Nephron (organoid): ENCODE results near the gene CHD9.
"Not testable (repeated sequence)": the region's sequence is repeated elsewhere in the genome, so short reads cannot be mapped to it uniquely, and the experiment has no call there.

ENCODE experiments used
- H3K27ac Mint-ChIP-seq, 3 experiments: 2 replicates each; pipeline ENCODE4 v1.8.0; 2020; ENCODE audit warnings: mixed read lengths in 3 of 3, mild to moderate bottlenecking in 2 of 3, moderate library complexity in 1 of 3
- H3K27me3 Mint-ChIP-seq: 2 replicates; pipeline ENCODE4 v1.8.0; 2021; ENCODE audit warnings: low read depth, mild to moderate bottlenecking, moderate library complexity, mixed read lengths
- H3K36me3 Mint-ChIP-seq: 2 replicates; pipeline ENCODE4 v1.8.0; 2020; ENCODE audit warnings: low read depth, mixed read lengths
- H3K4me1 Mint-ChIP-seq: 2 replicates; pipeline ENCODE4 v1.8.0; 2020; ENCODE audit warnings: mixed read lengths
- H3K4me3 Mint-ChIP-seq, 3 experiments: 2 replicates each; pipeline ENCODE4 v1.8.0; 2020; ENCODE audit warnings: mild to moderate bottlenecking in 3 of 3, mixed read lengths in 3 of 3, moderate library complexity in 2 of 3
- H3K9me3 Mint-ChIP-seq: 2 replicates; pipeline ENCODE4 v1.8.0; 2020; ENCODE audit warnings: mixed read lengths
- TF ChIP-seq, protein P1 (sequence below), 3 experiments: fragments of 200-600 bp; sonication (generic); IDR thresholded peaks; one replicate each; pipeline ENCODE4 v1.5.0; 2021; ENCODE audit warnings: antibody characterized with exemption in 3 of 3; ENCODE audit not compliant: unreplicated experiment in 3 of 3

The CHD9 gene

DNA sequence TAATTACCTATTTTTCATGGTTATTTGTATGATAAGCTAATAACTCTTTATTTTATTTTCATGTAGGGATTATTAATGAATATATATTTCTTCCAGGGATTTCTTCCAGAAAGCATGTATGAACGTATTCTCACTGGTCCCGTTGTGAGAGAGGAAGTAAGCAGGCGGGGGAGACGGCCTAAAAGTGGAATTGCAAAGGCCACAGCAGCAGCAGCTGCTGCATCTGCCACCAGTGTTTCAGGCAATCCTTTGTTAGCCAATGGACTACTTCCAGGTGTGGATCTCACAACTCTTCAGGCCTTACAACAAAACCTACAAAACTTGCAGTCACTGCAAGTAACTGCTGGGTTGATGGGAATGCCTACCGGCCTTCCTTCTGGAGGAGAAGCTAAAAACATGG lies 269.1 kb downstream of the CHD9 start:
- no peak overlapping the region for H3K27ac Mint-ChIP-seq
- TF ChIP-seq, protein P1, sequence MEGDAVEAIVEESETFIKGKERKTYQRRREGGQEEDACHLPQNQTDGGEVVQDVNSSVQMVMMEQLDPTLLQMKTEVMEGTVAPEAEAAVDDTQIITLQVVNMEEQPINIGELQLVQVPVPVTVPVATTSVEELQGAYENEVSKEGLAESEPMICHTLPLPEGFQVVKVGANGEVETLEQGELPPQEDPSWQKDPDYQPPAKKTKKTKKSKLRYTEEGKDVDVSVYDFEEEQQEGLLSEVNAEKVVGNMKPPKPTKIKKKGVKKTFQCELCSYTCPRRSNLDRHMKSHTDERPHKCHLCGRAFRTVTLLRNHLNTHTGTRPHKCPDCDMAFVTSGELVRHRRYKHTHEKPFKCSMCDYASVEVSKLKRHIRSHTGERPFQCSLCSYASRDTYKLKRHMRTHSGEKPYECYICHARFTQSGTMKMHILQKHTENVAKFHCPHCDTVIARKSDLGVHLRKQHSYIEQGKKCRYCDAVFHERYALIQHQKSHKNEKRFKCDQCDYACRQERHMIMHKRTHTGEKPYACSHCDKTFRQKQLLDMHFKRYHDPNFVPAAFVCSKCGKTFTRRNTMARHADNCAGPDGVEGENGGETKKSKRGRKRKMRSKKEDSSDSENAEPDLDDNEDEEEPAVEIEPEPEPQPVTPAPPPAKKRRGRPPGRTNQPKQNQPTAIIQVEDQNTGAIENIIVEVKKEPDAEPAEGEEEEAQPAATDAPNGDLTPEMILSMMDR (IDR thresholded peaks at IDR 0.05; ENCODE audit: unreplicated experiment in 3 of 3), result no peak
- no peak overlapping the region for H3K4me3 Mint-ChIP-seq
- H3K36me3 Mint-ChIP-seq, result peaks cover 58% of the 10 kb centered on the region
- H3K27me3 Mint-ChIP-seq, result no peaks in the 10 kb centered on the region
- H3K9me3 Mint-ChIP-seq, result peaks cover 2% of the 10 kb centered on the region
- H3K4me1 Mint-ChIP-seq, result no peaks in the 10 kb centered on the region

DNA sequence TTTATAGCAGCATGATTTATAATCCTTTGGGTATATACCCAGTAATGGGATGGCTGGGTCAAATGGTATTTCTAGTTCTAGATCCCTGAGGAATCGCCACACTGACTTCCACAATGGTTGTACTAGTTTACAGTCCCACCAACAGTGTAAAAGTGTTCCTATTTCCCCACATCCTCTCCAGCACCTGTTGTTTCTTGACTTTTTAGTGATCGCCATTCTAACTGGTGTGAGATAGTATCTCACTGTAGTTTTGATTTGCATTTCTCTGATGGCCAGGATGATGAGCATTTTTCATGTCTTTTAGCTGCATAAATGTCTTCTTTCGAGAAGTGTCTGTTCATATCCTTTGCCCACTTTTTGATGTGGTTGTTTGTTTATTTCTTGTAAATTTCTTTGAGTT lies 276.2 kb downstream of the CHD9 start:
- not testable (repeated sequence) for H3K4me1 Mint-ChIP-seq, H3K4me3 Mint-ChIP-seq, H3K27ac Mint-ChIP-seq, H3K27me3 Mint-ChIP-seq
- H3K9me3 Mint-ChIP-seq, result peaks cover 12% of the 10 kb centered on the region
- peaks cover 16% of the 10 kb centered on the region for H3K36me3 Mint-ChIP-seq

GRCh38 chr16:53334581-53334980 lies 279.8 kb downstream of the CHD9 start:
- Mint-ChIP-seq H3K27ac (no peak overlapping the region), H3K36me3 (no peaks in the 10 kb centered on the region), H3K4me1 (no peaks in the 10 kb centered on the region), H3K9me3 (peaks cover 10% of the 10 kb centered on the region), H3K27me3 (peaks cover 5% of the 10 kb centered on the region), H3K4me3 (no peak overlapping the region)
- TF ChIP-seq, protein P1 (IDR thresholded peaks at IDR 0.05; ENCODE audit: unreplicated experiment in 3 of 3), result no peak

DNA sequence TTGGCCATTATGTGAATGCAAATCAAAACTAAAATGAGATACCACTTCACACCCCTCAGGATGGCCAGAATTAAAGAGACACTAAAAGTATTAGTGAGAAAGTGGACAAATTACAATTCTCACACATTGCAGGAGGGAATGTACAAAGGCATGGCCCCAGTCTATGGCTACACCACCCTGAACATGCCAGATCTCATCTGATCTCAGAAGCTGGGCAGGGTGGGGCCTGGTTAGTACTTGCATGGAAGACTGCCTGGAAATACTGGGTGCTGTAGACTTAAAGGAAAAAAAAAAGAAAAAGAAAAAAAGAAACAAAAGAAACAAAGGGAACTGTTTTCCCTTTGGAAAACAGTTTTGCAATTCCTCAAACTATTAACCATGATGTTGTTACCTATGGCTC lies 282.5 kb downstream of the CHD9 start:
- no peak overlapping the region for H3K4me3 Mint-ChIP-seq
- no peaks in the 10 kb centered on the region for H3K4me1 Mint-ChIP-seq
- no peaks in the 10 kb centered on the region for H3K36me3 Mint-ChIP-seq
- peaks cover 6% of the 10 kb centered on the region for H3K27me3 Mint-ChIP-seq
- H3K9me3 Mint-ChIP-seq, result peaks cover 6% of the 10 kb centered on the region
- H3K27ac Mint-ChIP-seq, result no peak overlapping the region
- TF ChIP-seq, protein P1 (IDR thresholded peaks at IDR 0.05; ENCODE audit: unreplicated experiment in 3 of 3), result no peak

DNA sequence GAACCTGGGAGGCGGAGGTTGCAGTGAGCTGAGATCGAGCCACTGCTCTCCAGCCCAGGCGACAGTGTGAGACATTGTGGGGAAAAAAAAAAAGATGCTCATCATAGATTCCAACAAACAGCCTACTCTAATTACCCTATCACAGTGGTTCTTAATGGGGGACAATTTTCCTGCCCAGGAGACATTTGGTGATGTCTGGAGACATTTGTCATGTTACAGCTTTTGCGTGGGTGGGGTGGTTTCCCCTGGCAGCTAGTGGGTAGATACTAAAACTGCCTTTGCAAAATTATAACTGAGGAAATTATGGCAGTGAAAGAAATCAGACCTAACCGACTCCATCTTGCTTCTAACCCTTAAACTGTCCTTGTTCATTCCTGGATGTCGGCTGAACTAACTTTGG lies 287.0 kb downstream of the CHD9 start:
- TF ChIP-seq, protein P1 (IDR thresholded peaks at IDR 0.05; ENCODE audit: unreplicated experiment in 3 of 3), result no peak
- H3K9me3 Mint-ChIP-seq, result peaks cover 3% of the 10 kb centered on the region
- peaks cover 11% of the 10 kb centered on the region for H3K27me3 Mint-ChIP-seq
- H3K36me3 Mint-ChIP-seq, result peaks cover 4% of the 10 kb centered on the region
- H3K4me1 Mint-ChIP-seq, result no peaks in the 10 kb centered on the region
- H3K27ac Mint-ChIP-seq, result no peak overlapping the region
- no peak overlapping the region for H3K4me3 Mint-ChIP-seq

DNA sequence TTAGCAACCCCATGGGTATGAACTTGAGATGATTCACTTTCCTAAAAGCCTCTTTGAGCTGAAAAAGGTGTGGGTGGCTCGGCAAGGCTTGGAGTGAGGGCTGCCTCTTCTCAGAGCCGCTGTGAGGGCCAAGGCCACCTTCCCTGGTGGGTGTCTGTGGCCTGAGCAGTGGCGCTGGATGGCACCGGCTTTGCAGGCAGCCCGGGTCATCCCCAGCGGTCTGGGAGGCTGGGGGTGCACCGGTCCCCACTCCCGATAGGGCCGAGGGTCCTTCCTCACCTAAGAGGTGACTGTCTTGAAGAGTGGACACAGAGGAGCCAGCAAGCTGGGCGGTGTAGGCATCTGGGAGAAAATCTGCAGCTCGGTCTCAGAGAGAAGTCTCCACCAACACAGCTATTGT lies 300.3 kb downstream of the CHD9 start:
- H3K4me1 Mint-ChIP-seq, result no peaks in the 10 kb centered on the region
- H3K27ac Mint-ChIP-seq, result no peak overlapping the region
- TF ChIP-seq, protein P1 (IDR thresholded peaks at IDR 0.05; ENCODE audit: unreplicated experiment in 3 of 3), result no peak
- H3K36me3 Mint-ChIP-seq, result no peaks in the 10 kb centered on the region
- H3K9me3 Mint-ChIP-seq, result peaks cover 10% of the 10 kb centered on the region
- peaks cover 10% of the 10 kb centered on the region for H3K27me3 Mint-ChIP-seq
- H3K4me3 Mint-ChIP-seq, result no peak overlapping the region
